ENCODE data around the gene NUP50. TPM values are rescaled to one million over a fixed set of nuclear protein-coding genes. Genes with fewer than 3 reads are reported as not detected.
A peak's percentile ranks its signal among the peaks of the same experiment; 100 is the strongest.

NUP50 gene
- total and polyA plus RNA-seq, 2 of the 13 experiments (the other 11 are each of a cell fraction or from before 2014, with no cell fraction given), result 14.2 to 52.4 TPM

GRCh38 chr22:45163451-45164269 lies at the start of gene NUP50 (continued):
- TF ChIP-seq ZNF407 (CRISPR knock-in tag; IDR thresholded peaks at IDR 0.05; ENCODE audit: not compliant biosample characterization) (peak; percentile 73), ZNF230 (CRISPR knock-in tag; IDR thresholded peaks at IDR 0.05) (peak; percentile 85), ZBTB42 (CRISPR knock-in tag; IDR thresholded peaks at IDR 0.05) (no peak), CHD4 (IDR thresholded peaks at IDR 0.05; ENCODE audit: borderline replicate concordance, low read length) (no peak), NCOA1 (CRISPR knock-in tag; IDR thresholded peaks at IDR 0.05) (0 out of 2 replicates have a peak, but pooled peaks have one; percentile 60), ZNF710 (CRISPR knock-in tag; IDR thresholded peaks at IDR 0.05; ENCODE audit: borderline replicate concordance) (peak; percentile 72; the same call in 1 of the 2 replicates), BCL3 (CRISPR knock-in tag; IDR thresholded peaks at IDR 0.05) (peak; percentile 97), ZNF10 (CRISPR knock-in tag; IDR thresholded peaks at IDR 0.05; ENCODE audit: borderline replicate concordance, low read depth) (no peak)
- TF ChIP-seq, protein P1, sequence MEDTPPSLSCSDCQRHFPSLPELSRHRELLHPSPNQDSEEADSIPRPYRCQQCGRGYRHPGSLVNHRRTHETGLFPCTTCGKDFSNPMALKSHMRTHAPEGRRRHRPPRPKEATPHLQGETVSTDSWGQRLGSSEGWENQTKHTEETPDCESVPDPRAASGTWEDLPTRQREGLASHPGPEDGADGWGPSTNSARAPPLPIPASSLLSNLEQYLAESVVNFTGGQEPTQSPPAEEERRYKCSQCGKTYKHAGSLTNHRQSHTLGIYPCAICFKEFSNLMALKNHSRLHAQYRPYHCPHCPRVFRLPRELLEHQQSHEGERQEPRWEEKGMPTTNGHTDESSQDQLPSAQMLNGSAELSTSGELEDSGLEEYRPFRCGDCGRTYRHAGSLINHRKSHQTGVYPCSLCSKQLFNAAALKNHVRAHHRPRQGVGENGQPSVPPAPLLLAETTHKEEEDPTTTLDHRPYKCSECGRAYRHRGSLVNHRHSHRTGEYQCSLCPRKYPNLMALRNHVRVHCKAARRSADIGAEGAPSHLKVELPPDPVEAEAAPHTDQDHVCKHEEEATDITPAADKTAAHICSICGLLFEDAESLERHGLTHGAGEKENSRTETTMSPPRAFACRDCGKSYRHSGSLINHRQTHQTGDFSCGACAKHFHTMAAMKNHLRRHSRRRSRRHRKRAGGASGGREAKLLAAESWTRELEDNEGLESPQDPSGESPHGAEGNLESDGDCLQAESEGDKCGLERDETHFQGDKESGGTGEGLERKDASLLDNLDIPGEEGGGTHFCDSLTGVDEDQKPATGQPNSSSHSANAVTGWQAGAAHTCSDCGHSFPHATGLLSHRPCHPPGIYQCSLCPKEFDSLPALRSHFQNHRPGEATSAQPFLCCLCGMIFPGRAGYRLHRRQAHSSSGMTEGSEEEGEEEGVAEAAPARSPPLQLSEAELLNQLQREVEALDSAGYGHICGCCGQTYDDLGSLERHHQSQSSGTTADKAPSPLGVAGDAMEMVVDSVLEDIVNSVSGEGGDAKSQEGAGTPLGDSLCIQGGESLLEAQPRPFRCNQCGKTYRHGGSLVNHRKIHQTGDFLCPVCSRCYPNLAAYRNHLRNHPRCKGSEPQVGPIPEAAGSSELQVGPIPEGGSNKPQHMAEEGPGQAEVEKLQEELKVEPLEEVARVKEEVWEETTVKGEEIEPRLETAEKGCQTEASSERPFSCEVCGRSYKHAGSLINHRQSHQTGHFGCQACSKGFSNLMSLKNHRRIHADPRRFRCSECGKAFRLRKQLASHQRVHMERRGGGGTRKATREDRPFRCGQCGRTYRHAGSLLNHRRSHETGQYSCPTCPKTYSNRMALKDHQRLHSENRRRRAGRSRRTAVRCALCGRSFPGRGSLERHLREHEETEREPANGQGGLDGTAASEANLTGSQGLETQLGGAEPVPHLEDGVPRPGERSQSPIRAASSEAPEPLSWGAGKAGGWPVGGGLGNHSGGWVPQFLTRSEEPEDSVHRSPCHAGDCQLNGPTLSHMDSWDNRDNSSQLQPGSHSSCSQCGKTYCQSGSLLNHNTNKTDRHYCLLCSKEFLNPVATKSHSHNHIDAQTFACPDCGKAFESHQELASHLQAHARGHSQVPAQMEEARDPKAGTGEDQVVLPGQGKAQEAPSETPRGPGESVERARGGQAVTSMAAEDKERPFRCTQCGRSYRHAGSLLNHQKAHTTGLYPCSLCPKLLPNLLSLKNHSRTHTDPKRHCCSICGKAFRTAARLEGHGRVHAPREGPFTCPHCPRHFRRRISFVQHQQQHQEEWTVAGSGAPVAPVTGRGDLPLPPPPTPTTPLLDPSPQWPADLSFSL (CRISPR knock-in tag; IDR thresholded peaks at IDR 0.05), result 0 out of 2 replicates have a peak, but pooled peaks have one; percentile 15
